GM12878 (cell line): ENCODE results near the gene TMEM132C. TPM values are rescaled to one million over a fixed set of nuclear protein-coding genes. Genes with fewer than 3 reads are reported as not detected.

ENCODE experiments used
- ATAC-seq: fragments of 200-7000 bp; cut with Tn5 transposase; 3 replicates; pipeline ENCODE4 v1.9.1; 2020; ENCODE audit warnings: mild to moderate bottlenecking, moderate library complexity
- BruUV-seq: library from RNA; stranded (reverse); fragments of 400-500 nt; replicated peaks from 2 replicates; lab custom pipeline; 2021; lab: Mats Ljungman, UMichigan
- CTCF ChIA-PET: fragments of 300-600 bp; sonication (Branson Sonifier 250); formaldehyde crosslinking; extraction: SDS; loops from one replicate; lab custom pipeline; 2021; ENCODE audit warnings: inconsistent platforms; lab: Yijun Ruan, JAX
- POLR2A ChIA-PET: fragments of 350-600 bp; formaldehyde crosslinking; extraction: SDS; loops from one replicate; lab custom pipeline; 2021; ENCODE audit warnings: inconsistent platforms; lab: Charles Lee
- RAD21 ChIA-PET: fragments of 300-600 bp; sonication (Branson Sonifier 250); formaldehyde crosslinking; loops from one replicate; lab custom pipeline; 2023; ENCODE audit warnings: antibody characterized with exemption; ENCODE audit not compliant: unreplicated experiment; lab: Charles Lee
- SMC1A ChIA-PET: fragments of 300-600 bp; sonication (Branson Sonifier 250); formaldehyde crosslinking; loops from one replicate; lab custom pipeline; 2023; ENCODE audit not compliant: unreplicated experiment, uncharacterized antibody; lab: Charles Lee
- DNase-seq: peaks from one replicate; pipeline ENCODE4 v3.0.0-alpha.2; 2011; ENCODE audit warnings: low read depth, low spot score
- FAIRE-seq: peaks from 3 replicates; lab custom pipeline; 2011; peaks lifted over from hg19 to GRCh38; lab: Jason Lieb, UNC
- H2AFZ ChIP-seq: 2 replicates; pipeline ENCODE4 v1.6.0; 2011; ENCODE audit warnings: low read depth, low read length, control low read depth; ENCODE audit not compliant: control insufficient read depth
- H3K27ac ChIP-seq: 2 replicates; pipeline ENCODE4 v1.5.1; 2011; ENCODE audit warnings: control low read depth; ENCODE audit not compliant: control insufficient read depth, insufficient read depth
- H3K27me3 ChIP-seq, 2 experiments: replicated peaks in 1 of 2; 2 replicates each; pipeline versions ENCODE4 v1.6.0 to v1.6.1; 2011; ENCODE audit warnings: low read length in 1 of 2; ENCODE audit not compliant: control insufficient read depth in 2 of 2, insufficient read depth in 2 of 2
- H3K36me3 ChIP-seq, 2 experiments: 2 replicates each; pipeline ENCODE4 v1.5.1; 2011; ENCODE audit warnings: low read length in 1 of 2; ENCODE audit not compliant: control insufficient read depth in 2 of 2, insufficient read depth in 2 of 2
- H3K4me1 ChIP-seq: 2 replicates; pipeline ENCODE4 v1.6.1; 2011; ENCODE audit warnings: mild to moderate bottlenecking, low read length, moderate library complexity, mixed read lengths; ENCODE audit not compliant: control insufficient read depth, insufficient read depth
- H3K4me2 ChIP-seq: 2 replicates; pipeline ENCODE4 v1.6.0; 2011; ENCODE audit warnings: control low read depth; ENCODE audit not compliant: control insufficient read depth, insufficient read depth
- H3K4me3 ChIP-seq: fragments of 200-600 bp; sonication (generic); 2 replicates; pipeline ENCODE4 v1.5.1; 2016
- H3K79me2 ChIP-seq: 2 replicates; pipeline ENCODE4 v1.6.0; 2011; ENCODE audit warnings: low read length; ENCODE audit not compliant: control insufficient read depth, insufficient read depth
- H3K9ac ChIP-seq: 2 replicates; pipeline ENCODE4 v1.8.0; 2011; ENCODE audit warnings: low read length, control low read depth, mixed read lengths; ENCODE audit not compliant: control insufficient read depth, insufficient read depth
- H3K9me3 ChIP-seq: replicated peaks from 3 replicates; pipeline ENCODE4 v1.5.1; 2011; ENCODE audit warnings: mild to moderate bottlenecking, low read length; ENCODE audit not compliant: control insufficient read depth, insufficient read depth
- H4K20me1 ChIP-seq: 2 replicates; pipeline ENCODE4 v1.6.0; 2011; ENCODE audit not compliant: control insufficient read depth, insufficient read depth
- CHD1 ChIP-seq: IDR thresholded peaks from 2 replicates; pipeline ENCODE4 v1.6.1; 2012; ENCODE audit warnings: low read depth, low read length, improper control_type of control experiment
- CHD2 ChIP-seq: IDR thresholded peaks from 2 replicates; pipeline ENCODE4 v1.6.1; 2011; ENCODE audit warnings: low read depth, low read length, improper control_type of control experiment, borderline replicate concordance
- CTCF ChIP-seq, 3 experiments: IDR thresholded peaks in 2 of 3; conservative IDR thresholded peaks in 1 of 3; 2 replicates each; pipeline ENCODE4 v1.5.1; 2011; ENCODE audit warnings: low read depth in 3 of 3, low read length in 3 of 3, mild to moderate bottlenecking in 3 of 3, control low read depth in 2 of 3, moderate library complexity in 2 of 3, inconsistent platforms in 1 of 3, mixed read lengths in 1 of 3; ENCODE audit not compliant: control insufficient read depth in 2 of 3, insufficient read depth in 1 of 3; ENCODE audit errors: extremely low read depth in 1 of 3
- DPF2 ChIP-seq: fragments of 450-650 bp; IDR thresholded peaks from 2 replicates; pipeline ENCODE4 v1.6.1; 2017; ENCODE audit warnings: mild to moderate bottlenecking
- EP300 ChIP-seq, 2 experiments: fragments of 150-350 bp in 1 of 2; IDR thresholded peaks; 2 replicates each; pipeline ENCODE4 v1.6.1; 2011 to 2012; ENCODE audit warnings: low read depth in 2 of 2, low read length in 2 of 2, borderline replicate concordance in 1 of 2, improper control_type of control experiment in 1 of 2, inconsistent platforms in 1 of 2; ENCODE audit not compliant: control insufficient read depth in 1 of 2
- HDAC2 ChIP-seq: fragments of 200-600 bp; sonication (generic); IDR thresholded peaks from 2 replicates; pipeline ENCODE4 v1.6.1; 2017
- HDGF ChIP-seq: fragments of 450-650 bp; IDR thresholded peaks from 2 replicates; pipeline ENCODE4 v1.6.1; 2016; ENCODE audit warnings: antibody characterized with exemption
- RBBP5 ChIP-seq: fragments of 200-600 bp; sonication (generic); conservative IDR thresholded peaks from 2 replicates; pipeline ENCODE4 v1.6.1; 2016
- SMAD5 ChIP-seq: IDR thresholded peaks from 2 replicates; pipeline ENCODE4 v1.6.1; 2016; ENCODE audit warnings: antibody characterized with exemption, low read depth
- SMARCA5 ChIP-seq: fragments of 450-650 bp; IDR thresholded peaks from 2 replicates; pipeline ENCODE4 v1.6.1; 2017; ENCODE audit warnings: mild to moderate bottlenecking
- SREBF1 ChIP-seq: IDR thresholded peaks from 2 replicates; pipeline ENCODE4 v1.6.1; 2012; ENCODE audit warnings: mild to moderate bottlenecking, low read length
- ZNF217 ChIP-seq: fragments of 450-650 bp; IDR thresholded peaks from 2 replicates; pipeline ENCODE4 v1.6.1; 2017; ENCODE audit warnings: antibody characterized with exemption, mild to moderate bottlenecking
- WGBS: methylation state at CpG from one replicate; pipeline ENCODE4 v1.1.6; 2016; ENCODE audit warnings: low lambda C conversion rate; ENCODE audit not compliant: insufficient replicate concordance, insufficient coverage; ENCODE audit errors: missing lambda C conversion rate; 5-methylcytosine and 5-hydroxymethylcytosine counted together
- in situ Hi-C: fragments of 300-500 bp; cut with MboI; formaldehyde crosslinking; loops from 9 replicates; pipeline ENCODE4 v1.14.3; 2018; ENCODE audit warnings: mixed read lengths
- intact Hi-C: fragments of 100-400 bp; cut with micrococcal nuclease; formaldehyde crosslinking; loops from one replicate; pipeline ENCODE4 v1.14.2; 2022; ENCODE audit not compliant: unreplicated experiment
- polyA plus RNA-seq, 11 experiments: library from polyadenylated mRNA; depleted of rRNA in 4 of 11; unstranded in 6 of 11; stranded (reverse) in 5 of 11; fragments of >200 nt; fragmentation: Nextera tagmentation in 4 of 11; fragmentation: Illumina TruSeq in 1 of 11; extraction: Ambion mirVana in 4 of 11; extraction: Trizol in 1 of 11; gene quantifications; 1 replicate in 1 of 11; 2 replicates in 10 of 11; pipeline versions ENCODE4 v1.2.1 to v1.2.3, GENCODE V29; 2011 to 2016; ENCODE audit warnings: inconsistent platforms in 2 of 11, missing spikeins in 2 of 11, low read depth in 1 of 11
- total RNA-seq, 4 experiments: library from RNA; depleted of rRNA in 3 of 4; stranded (reverse); fragments of >200 nt in 3 of 4; fragmentation: Illumina TruSeq in 1 of 4; extraction: Trizol in 1 of 4; gene quantifications; 2 replicates each; pipeline versions ENCODE4 v1.2.1 to v1.2.3, GENCODE V29; 2013 to 2021

The TMEM132C gene
- total and polyA plus RNA-seq, 10 of the 15 experiments (the other 5 are each of a cell fraction or from before 2014, with no cell fraction given): not detected

DNA sequence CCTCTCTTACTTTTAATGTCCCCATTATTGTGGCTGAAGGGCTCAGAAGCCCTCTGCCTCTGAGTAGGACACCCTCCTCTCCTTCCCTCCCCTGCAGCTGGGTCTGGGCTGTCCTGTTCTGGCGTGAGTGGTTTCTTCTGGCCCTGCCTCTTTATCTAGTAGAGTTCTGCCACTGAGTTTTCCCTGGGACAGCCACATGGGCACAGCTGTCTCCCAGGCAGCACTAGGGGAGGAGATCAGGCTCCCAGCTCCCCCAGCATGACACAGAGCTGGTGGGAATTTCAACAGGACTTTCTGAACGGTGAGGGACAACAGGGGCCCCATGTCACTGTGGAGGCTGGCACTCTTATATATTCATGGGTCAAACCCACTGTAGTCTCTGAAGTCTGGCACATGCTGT lies 21.4 kb downstream of the TMEM132C start:
- CTCF ChIA-PET: interaction anchor here (0.7 kb wide), 1 partner anchor 138 kb away, joined by 3 read pairs; no protein-coding TSS in a partner anchor
- Histone ChIP-seq H3K4me2 (no peak overlapping the region), H3K36me3 (no peaks in the 10 kb centered on the region), H3K9me3 (no peaks in the 10 kb centered on the region), H3K79me2 (no peaks in the 10 kb centered on the region), H3K4me1 (no peaks in the 10 kb centered on the region), H3K27ac (no peak overlapping the region), H3K4me3 (no peak overlapping the region), H3K27me3 (no peaks in the 10 kb centered on the region), H3K9ac (no peak overlapping the region), H4K20me1 (no peaks in the 10 kb centered on the region), H2AFZ (no peak overlapping the region)
- POLR2A ChIA-PET: no interaction called here
- 0% methylated on average over 1 of the region's 2 CpGs for WGBS
- intact Hi-C loops: no loop called here
- no TSS peak for BruUV-seq
- RAD21 ChIA-PET: no interaction called here
- SMC1A ChIA-PET: no interaction called here
- DNase-seq (no peak), ATAC-seq (no peak), FAIRE-seq (no peak)
- in situ Hi-C loops: no loop called here
- no peak for TF ChIP-seq CHD1
- TF ChIP-seq RBBP5: no peak
- no peak for TF ChIP-seq SREBF1
- no peak for TF ChIP-seq HDAC2
- no peak for TF ChIP-seq EP300 (IDR thresholded peaks at IDR 0.05; ENCODE audit: borderline replicate concordance in 1 of 2, control insufficient read depth in 1 of 2, low read depth in 2 of 2, low read length in 2 of 2)
- no peak for TF ChIP-seq SMARCA5
- TF ChIP-seq SMAD5: no peak
- no peak for TF ChIP-seq DPF2
- no peak for TF ChIP-seq HDGF
- TF ChIP-seq CTCF (IDR thresholded peaks at IDR 0.05 in 2 of 3, conservative IDR thresholded peaks at IDR 0.05 in 1 of 3; ENCODE audit: control insufficient read depth in 2 of 3, extremely low read depth in 1 of 3, insufficient read depth in 1 of 3, low read depth in 3 of 3, low read length in 3 of 3): no peak
- TF ChIP-seq ZNF217: no peak
- TF ChIP-seq CHD2: no peak
